Left forelimb (tissue), 1 donor: ENCODE data around the gene MAP1B.

Source experiments
- DNase-seq: peaks from one replicate; pipeline ENCODE4 v3.0.0-alpha.2; 2018; ENCODE audit warnings: low spot score

The MAP1B gene

DNA sequence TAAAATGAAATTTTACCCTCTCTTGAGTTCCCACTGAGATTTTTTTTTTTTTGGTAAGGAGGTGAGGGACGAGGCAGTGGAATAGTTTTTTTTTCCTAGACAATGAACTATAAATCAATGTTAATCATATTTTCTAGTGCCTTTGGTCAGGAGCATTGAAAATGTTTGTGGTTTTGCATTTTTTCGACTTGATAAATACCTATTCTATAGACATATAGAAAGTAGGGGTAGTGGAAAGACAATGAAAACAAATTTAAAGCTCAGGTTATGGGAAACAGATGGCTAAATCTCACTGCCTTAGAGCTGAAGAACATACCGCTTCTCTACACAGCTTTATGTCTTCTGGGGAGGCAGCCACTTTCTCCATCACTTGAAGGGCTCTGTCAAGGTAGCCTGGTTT, 118.5 kb downstream of the MAP1B start:
- no peak for DNase-seq

DNA sequence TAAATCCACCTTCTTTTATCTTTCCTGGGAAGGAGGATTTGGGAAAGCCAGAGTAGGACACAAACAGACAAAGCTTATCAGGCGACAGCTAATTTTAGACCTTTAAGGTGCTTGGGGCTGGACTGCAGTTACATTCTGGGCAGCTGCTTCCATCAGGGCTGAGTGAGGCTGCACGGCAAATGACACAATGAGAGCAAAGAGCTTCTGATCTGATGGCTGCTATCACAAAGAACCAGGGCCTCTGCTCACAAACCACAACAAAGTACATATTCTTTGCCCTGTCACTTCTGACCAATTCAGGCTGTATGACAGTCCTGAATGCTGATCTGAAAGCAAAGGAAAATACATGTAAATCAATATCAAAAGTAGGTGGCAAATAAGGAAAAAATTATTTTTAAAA, 119.7 kb downstream of the MAP1B start:
- DNase-seq: no peak

DNA sequence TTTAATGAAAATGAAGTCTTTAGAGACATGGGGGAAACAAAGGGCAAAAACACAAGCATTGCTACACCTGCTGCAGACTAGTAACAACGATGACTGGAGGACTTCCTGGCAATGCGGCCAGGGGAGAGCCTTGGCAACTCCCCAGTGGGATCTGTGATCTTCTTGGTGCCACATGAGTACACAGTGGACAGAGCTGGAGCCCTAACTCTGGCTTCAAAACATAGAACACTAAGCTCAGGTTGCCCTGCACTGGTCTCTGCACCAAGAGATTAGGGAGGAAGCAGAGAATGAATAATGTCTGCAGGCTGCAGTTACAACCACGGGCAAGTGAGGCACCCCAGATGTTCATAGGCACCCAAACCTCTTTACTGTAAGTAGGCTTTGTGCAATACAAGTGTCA, 121.7 kb downstream of the MAP1B start:
- no peak for DNase-seq

DNA sequence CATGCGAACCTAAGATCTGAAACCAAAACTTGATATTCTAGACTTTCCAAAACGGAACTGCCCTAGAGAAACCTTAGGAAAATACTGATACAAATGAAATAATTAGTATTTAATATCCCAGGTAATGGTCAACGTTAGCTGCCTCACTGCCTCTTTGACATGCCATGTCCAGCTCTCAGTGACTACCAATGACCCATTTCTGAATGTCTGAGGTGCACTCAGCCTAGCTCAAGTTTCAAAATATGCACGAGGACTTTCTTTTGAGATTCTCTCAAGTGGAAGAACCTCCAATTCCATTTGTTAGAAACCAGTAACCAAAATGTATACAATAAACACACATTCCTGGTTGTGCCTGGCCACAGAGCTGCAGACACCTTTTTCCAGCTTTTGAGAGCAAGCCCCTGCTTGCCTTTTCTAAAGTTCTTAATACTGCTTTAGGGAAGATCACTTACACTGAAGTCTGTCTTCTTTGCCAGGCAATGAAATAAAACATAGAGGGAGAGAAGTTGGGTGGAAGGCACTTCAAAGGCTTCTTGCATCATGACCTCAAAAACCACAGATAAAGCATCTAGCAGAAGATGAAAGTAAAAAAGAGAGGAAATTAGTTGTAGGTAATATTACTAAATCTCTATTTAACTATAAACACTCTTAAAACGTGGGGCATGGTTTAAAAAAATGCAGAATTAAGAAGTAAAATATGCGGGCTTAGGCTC, 124.9 kb downstream of the MAP1B start:
- no peak for DNase-seq

DNA sequence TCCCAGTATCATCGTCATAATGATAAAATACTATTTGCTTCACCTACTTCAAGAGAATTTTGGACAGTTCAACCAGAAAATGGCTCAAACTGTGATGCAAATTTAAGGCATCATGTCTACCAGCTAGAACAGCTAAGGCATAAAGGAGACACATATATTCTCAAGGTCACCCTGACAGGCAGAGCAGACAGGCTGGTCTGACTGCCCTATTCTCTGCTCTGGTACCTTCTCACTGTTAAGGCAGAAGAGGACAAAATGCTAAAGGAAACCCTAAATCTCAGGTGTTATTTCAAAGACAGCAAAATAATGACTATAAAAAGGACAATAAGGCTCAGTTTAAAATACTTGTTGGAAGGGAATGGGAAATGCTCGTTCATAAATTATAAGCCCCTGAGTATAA, 125.6 kb downstream of the MAP1B start:
- DNase-seq: no peak

DNA sequence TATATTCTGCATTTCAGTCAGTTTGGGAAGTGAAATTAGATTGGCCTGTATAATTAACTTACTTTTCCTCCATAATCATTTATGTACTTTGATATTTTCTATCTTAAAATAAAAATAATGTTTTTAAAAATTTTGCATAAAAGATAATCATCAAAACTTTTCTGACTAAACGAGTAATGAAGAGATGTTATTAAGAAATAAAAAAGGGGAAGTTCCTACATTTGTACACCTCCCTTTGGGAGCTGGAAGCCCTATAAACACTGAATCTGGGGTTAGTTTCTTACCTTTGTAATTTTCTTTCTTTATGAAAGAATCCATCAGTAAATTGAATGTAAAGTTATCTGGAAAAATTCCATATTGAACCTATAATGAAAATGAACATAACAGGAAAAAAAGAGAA, 126.6 kb downstream of the MAP1B start:
- no peak for DNase-seq

DNA sequence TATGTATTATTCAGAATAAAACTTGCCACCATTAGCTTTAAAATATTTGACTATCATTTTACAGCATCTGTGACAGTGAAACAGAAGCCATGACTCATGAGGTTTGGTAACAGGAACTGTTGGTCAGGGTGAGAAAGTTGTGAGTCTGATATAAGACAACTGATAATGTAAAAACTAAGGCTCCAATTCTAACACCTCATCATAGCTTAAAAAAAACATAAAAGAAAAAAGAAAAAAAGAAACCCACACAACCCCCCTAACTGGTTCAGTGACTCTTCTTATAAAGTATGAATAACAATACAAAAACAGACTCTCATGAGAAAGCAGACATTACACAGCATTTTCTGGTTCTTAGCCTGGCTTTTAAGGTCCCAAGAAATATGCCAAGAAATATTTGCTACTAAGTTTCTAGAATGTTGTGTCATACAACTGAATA, 127.0 kb downstream of the MAP1B start:
- no peak for DNase-seq

DNA sequence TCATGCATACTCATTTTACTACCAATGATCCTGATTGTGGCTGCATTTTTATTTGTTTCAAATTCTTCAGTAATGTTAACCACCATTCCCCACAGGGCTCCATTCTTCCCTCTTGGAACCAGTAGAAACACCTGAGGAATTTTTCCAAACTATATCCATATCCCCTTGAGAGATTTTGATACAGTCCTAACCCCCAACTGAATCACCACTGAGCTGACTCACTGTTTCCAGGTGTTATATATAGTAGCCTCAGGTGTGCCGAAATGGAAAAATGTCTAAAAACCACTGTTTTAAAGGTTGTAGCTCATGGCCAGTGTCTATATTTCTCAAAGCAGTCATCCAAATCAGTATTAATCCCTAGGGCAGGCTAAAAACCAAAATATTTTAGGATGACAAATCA, 127.6 kb downstream of the MAP1B start:
- no peak for DNase-seq

DNA sequence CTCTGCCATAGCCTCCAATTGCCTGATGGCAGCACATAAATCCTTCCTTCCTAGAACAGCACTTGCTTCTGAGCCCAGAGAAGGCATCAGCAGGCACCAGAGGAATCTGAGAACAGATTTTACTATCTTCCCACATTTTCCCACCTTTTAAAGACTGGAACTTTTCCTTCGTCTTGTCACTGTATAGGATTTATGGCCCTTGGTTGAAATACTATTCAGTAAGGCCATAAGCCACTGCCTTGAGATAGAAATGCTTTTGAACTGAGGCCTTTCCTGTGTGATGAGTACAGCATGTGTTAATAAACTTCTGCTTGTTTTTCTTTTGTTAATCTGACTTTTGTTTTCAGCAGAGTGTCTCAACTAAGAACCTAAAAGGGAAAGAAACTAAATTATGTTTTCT, 128.4 kb downstream of the MAP1B start:
- no peak for DNase-seq

DNA sequence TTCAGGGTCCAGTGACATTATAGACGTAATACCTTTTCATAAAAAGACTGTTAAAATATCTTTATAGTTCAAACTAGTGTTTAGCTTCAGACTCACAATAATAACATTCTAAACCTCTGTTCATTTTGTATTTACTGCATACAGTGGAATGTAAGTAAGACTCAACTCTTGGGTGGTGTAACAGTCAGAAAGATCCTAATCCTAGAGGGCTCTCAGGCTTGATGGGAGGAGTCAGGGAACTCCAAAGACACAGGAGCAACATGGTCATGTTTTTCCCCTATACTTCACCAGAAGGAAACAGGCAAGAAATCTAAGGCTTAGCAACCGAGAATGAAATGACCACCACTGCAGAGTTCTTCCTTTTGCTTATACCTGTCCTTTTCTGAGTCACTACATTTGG, 130.1 kb downstream of the MAP1B start:
- no peak for DNase-seq

DNA sequence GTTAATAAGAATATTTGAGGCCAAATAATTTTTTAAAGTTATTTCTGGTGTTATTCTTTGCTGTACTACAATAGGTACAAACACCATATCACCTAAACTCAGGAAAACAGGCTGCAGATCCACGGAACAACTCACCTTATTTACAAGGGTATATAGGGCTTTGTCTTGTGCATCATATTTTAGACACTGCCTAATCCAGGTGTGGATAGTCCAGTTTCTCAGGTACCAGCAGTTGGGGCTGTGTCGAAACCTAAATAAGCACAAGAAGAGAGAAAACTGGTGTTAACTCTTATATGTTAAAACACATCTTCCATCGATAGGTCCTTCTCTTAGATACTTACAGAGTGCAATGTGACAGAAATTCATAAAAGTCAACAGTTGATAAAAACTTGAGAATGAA, 130.6 kb downstream of the MAP1B start:
- DNase-seq: no peak

DNA sequence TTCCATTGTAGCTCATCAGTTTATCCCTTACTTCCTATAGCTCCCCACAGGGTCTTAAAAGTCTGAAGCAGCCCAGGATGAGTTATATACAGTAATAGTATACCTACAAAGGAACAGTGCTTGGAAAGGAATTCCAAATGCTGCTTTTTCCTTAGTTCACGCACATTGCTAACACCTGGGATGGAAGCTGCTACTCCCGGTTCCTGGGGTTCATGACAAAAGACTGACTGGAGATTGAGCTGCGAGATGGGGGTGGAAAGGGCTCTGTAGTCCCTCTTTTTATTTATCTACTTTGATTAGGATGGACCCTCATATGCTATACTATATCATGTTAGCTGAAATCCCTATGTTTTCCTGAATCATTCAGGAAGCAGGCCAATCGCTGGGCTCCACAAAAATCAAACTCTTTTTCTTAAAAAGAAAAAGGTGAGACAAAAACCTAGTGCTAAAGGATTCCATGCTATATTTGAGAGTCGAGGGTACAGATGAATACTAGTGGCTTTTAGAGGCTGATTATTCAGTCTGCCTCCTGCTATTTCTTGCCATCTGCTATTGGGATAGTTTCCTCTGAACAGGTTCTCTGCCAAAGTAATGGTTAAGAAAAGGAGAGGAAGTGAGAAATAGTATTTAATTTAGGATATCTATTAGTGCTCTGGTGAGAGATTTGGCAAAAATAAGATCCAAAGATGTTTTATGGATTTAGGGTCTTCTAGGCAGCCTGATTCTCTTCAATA, 131.6 kb downstream of the MAP1B start:
- no peak for DNase-seq

DNA sequence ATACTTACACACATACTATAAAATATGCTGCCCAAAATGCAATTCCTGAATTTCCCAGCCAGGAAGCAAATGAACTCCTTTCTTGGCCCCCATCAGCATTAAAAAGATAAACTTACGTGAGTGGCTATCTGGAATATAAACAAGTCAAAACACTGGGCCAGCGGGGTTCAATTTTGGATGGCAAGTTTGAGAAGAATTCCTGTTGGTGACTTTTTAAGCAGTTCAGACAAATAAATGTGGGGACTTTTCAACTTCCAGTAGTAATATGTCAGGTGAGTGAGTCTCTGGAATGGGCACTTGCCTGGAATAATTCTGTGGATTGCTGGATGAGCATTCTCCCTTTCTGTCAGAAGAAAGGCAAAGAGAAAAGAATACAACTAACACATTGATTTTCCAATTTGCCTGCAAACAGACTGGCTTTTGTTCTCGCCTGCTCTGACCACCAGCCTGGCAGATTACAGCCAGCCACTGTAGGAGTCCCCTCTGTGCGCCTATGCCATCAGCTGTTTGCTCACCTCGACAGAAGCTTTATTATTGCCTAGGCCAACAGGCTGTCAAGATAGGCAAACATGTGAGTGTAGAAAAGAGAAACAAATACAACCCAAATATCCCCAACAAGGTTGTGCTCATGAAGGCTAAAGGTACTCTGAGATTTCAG, 134.2 kb downstream of the MAP1B start:
- no peak for DNase-seq

DNA sequence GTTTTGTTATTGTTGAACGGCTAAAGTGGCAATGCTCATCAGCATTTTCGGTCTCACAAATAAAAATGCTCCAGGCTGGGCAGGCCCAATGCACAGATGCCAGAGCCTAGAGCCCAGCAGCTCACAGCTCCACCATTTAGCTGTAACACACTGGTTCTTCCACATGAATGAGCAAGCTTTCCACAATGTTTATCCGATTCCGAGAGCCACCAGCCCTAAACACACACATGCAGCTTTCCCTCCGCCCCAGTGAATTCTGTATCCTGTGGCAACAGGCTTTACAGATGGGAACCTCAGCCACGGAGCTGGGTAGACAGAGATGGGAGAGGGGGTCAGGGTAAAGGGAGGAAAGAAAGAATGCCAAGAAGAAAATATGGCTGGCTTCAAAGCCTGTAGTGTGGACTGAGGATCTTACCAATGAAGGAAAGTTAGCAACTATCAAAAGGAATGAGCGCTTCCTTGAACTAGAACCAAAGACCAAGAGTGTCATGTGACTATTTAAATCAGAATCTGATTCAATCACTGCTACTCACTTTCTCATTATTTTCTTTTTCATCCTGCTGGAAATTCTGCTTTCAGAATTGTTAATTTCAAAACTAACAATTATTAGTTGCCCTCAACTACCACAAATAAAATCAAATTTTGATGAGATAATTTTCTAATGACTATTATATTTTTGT, 135.7 kb downstream of the MAP1B start:
- DNase-seq: no peak

DNA sequence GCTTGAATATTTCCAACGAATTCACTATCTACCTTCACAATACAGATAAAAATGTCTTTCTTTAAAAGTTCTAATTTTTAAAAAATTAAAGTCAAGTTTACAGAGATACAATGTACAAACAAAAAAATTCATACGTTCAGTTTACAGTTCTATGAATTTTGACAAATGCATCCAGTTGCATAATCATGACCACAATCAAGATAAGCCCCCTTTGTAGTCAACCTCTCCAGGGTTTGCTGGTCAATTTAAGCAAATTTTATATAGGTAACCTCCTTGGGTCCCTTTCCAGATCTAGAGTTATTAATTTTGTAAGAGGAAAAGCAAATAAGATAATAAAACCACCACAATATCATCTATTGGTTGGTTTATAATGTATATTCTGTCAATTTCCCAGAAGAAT, 136.4 kb downstream of the MAP1B start:
- no peak for DNase-seq

DNA sequence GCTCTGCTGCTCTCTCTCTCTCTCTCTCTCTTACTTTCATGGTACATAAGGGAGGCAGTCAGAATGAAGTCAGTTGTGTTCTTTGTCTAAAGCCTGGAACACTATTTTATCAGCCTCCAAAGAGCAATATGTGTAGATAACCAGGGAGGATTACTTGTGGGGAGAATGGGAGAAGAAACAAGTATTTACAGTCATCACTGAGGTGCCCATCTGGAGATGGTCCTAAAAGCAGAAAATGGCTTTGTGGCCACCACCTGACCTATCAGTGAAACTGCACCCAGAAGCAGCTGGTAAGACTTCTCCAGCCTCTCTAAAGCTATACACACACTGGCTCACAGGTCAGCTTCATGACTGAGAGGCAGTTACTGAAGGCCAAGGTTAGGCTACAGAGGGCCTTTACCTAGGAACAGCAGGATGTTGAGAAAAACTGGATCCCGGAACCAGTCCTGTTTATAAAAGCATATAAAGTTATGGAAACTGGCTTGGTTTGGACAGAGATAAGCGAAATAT, 137.6 kb downstream of the MAP1B start:
- no peak for DNase-seq

DNA sequence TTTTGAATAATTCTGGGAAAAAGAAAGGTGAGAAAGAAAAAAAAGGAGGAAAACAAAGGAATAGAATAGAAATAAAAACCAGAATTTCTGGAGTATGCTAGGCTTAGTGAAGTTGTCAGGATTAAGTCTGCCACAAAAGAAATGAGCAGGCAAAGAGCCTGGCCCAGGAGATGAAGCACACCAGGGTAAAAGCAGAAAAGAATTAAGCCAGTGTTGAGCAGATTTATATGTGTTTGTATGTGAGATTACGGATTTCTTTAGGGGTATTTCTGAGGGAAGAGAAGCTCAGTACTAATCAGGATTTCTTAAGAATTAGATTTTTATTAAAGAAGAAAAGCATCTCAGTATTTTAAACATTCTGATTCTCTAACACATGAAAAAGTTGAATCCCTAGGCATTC, 138.3 kb downstream of the MAP1B start:
- no peak for DNase-seq

DNA sequence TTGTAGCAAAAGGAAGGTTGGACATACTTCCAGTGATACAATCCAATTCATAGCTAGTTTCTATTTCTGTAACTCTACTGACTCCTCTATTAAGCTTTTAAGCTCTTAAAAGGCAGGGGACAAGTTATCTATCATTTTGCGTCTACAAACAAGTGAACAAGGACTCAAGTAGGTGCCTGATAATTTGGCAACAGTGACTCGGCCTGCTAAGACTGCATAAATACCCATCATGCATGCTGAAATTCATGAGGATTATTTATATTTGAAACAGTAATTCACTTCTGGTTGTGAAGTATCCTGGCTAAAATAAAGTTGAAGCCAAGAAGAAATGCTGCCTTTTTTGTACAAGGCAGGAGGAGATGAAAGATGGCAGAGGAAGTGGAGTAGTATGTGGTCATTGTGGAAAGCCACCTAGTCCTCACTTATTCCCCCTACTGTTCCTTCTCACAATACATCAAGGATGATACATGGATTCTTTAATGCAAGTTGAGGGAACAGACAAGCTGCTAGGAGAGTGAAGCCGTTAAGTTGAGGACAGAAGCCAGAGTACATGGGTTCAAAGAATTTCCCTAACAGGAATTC, 138.8 kb downstream of the MAP1B start:
- DNase-seq: no peak

DNA sequence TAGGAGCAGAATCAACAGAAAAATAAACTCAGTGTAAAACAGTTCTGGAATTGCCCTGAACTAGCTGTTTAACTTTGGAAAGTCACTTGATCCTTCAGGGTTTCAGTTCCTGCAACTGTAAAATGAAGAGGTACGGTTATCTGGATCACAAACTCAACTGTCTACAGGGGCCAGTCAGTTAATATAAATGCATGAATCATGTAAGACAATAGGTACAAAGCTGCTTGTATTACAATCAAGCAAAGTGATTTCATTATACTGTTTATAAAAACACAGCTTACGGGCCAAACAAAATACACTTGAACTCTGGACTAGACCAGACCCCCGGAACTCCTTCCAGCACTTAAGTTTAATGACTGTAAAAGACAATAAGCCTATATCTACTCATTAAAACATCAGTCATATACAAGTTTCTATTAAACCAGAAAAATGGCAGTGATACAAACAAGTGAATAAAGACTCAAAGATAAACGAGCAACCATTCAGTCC, 139.7 kb downstream of the MAP1B start:
- no peak for DNase-seq

DNA sequence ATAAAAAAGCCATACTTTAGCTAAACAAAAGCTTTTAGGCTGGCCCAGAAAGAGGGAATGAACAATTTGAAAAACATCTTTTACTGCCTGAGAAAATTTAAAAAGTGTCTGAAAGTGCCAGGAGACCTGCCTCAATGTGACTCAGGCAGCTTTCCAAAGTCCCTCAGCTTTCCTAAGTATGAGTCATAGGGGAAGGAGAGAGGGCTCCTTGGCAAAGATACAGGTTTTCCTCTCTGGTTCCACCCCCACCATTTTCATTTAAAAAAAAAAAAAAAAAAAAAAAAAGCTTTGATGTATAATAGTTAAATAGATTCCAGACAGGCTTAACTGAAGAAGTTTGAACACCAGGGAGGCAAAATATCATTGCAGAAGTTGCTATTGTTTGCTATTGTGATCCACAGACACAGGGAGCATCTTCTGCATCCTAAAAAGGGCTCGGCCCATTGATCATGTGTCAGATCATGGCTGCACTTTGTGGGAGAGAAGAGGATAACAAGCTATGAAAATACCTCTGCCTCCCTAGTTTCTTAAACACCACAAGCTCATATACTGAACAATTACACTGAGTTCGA, 141.2 kb downstream of the MAP1B start:
- DNase-seq: no peak

DNA sequence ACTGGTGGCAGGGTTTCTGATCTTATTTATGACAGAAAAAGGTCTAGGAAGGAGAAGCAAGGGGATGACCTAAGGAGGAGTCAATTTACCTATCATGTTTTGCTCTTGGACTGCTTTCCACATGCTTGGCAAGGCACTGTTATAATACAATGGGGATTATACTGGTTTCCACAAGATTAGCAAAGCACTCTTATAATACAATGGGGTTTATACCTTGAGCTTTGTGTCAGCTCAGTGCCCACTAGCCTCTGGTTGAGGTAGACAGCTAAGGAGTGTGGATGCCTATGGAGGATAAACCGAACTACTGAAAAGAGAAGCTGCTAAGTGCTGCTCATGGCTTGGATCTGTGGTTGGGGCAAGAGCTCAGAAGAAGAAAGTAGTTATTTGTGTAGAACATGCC, 144.1 kb downstream of the MAP1B start:
- no peak for DNase-seq

DNA sequence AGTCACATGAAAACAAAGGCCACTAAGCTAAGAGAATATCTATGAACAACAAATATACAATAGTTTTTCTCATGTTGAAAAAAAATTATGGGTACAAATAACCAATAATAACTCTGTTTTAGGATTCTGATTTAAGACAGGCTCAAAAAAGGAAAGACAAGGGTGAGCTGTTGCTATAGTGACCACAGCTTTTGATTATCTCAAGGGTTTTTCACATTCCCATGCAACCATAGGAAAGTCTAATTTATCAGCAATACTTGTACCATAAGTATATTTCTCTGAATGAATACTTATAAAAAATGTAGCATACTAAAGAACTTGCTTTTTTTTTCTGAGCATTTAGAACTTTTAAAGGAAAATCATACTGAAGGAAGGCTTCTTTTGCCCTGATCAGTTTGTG, 144.7 kb downstream of the MAP1B start:
- DNase-seq: no peak
